Measurements from ENCODE around the gene PPM1N. TPM values are rescaled to one million over a fixed set of nuclear protein-coding genes. Genes with fewer than 3 reads are reported as not detected.

Gene PPM1N
- total RNA-seq, 1 donor, result 0.36 TPM

- Histone ChIP-seq H2AFZ (ENCODE audit: low read length) (no peak overlapping the region), H3K9me3 (ENCODE audit: low read depth, low read length) (no peaks in the 10 kb centered on the region)
These were observed 34.0 kb upstream of the PPM1N start for GRCh38 chr19:45464274-45464673.

GRCh38 chr19:45464852-45465441, 33.3 kb upstream of the PPM1N start:
- no peak overlapping the region for H3K4me3 ChIP-seq (ENCODE audit: insufficient read depth, low read length)
- H3K4me2 ChIP-seq (ENCODE audit: insufficient read depth, low read length), result no peak overlapping the region
- peaks cover 5% of the 10 kb centered on the region for H4K20me1 ChIP-seq (ENCODE audit: insufficient read depth, low read length)
- TF ChIP-seq CTCF (IDR thresholded peaks at IDR 0.05; ENCODE audit: extremely low read depth, low read depth, low read length), result no peak
- DNase-seq (ENCODE audit: insufficient read length, low spot score, missing footprints), result peak; percentile 55
- no peaks in the 10 kb centered on the region for H3K36me3 ChIP-seq (ENCODE audit: insufficient read depth, low read length)
- no peaks in the 10 kb centered on the region for H3K9me3 ChIP-seq (ENCODE audit: low read depth, low read length)
- no peaks in the 10 kb centered on the region for H3K27me3 ChIP-seq (ENCODE audit: insufficient read depth, low read length)
- H2AFZ ChIP-seq (ENCODE audit: low read length), result no peak overlapping the region
- no peak overlapping the region for H3K27ac ChIP-seq (ENCODE audit: low read depth, low read length)
- H3K4me1 ChIP-seq (ENCODE audit: insufficient read depth, low read length), result peaks cover 10% of the 10 kb centered on the region
- H3K79me2 ChIP-seq (ENCODE audit: insufficient read depth, low read length), result peaks cover 18% of the 10 kb centered on the region

More at GRCh38 chr19:45464274-45464673, 34.0 kb upstream of the PPM1N start:
- Histone ChIP-seq H3K79me2 (ENCODE audit: insufficient read depth, low read length) (peaks cover 12% of the 10 kb centered on the region), H4K20me1 (ENCODE audit: insufficient read depth, low read length) (peaks cover 5% of the 10 kb centered on the region), H3K27ac (ENCODE audit: low read depth, low read length) (no peak overlapping the region), H3K27me3 (ENCODE audit: insufficient read depth, low read length) (no peaks in the 10 kb centered on the region), H3K4me1 (ENCODE audit: insufficient read depth, low read length) (peaks cover 10% of the 10 kb centered on the region), H3K4me2 (ENCODE audit: insufficient read depth, low read length) (no peak overlapping the region), H3K36me3 (ENCODE audit: insufficient read depth, low read length) (no peaks in the 10 kb centered on the region), H3K4me3 (ENCODE audit: insufficient read depth, low read length) (no peak overlapping the region)
- no peak for TF ChIP-seq CTCF (IDR thresholded peaks at IDR 0.05; ENCODE audit: extremely low read depth, low read depth, low read length)
- no peak for DNase-seq (ENCODE audit: insufficient read length, low spot score, missing footprints)

GRCh38 chr19:45467115-45467455, 31.2 kb upstream of the PPM1N start:
- H3K36me3 ChIP-seq (ENCODE audit: insufficient read depth, low read length), result peaks cover 8% of the 10 kb centered on the region
- peak overlapping the region; percentile 100 for H3K4me2 ChIP-seq (ENCODE audit: insufficient read depth, low read length)
- H2AFZ ChIP-seq (ENCODE audit: low read length), result peak overlapping the region; percentile 89
- TF ChIP-seq CTCF (IDR thresholded peaks at IDR 0.05; ENCODE audit: extremely low read depth, low read depth, low read length), result no peak
- H3K27me3 ChIP-seq (ENCODE audit: insufficient read depth, low read length), result no peaks in the 10 kb centered on the region
- peaks cover 5% of the 10 kb centered on the region for H4K20me1 ChIP-seq (ENCODE audit: insufficient read depth, low read length)
- H3K79me2 ChIP-seq (ENCODE audit: insufficient read depth, low read length), result peaks cover 32% of the 10 kb centered on the region
- H3K9me3 ChIP-seq (ENCODE audit: low read depth, low read length), result no peaks in the 10 kb centered on the region
- peak; percentile 61 for DNase-seq (ENCODE audit: insufficient read length, low spot score, missing footprints)
- peak overlapping the region; percentile 97 for H3K27ac ChIP-seq (ENCODE audit: low read depth, low read length)
- peaks cover 18% of the 10 kb centered on the region for H3K4me1 ChIP-seq (ENCODE audit: insufficient read depth, low read length)
- H3K4me3 ChIP-seq (ENCODE audit: insufficient read depth, low read length), result peak overlapping the region; percentile 95

- no peaks in the 10 kb centered on the region for H3K9me3 ChIP-seq (ENCODE audit: low read depth, low read length)
- DNase-seq (ENCODE audit: insufficient read length, low spot score, missing footprints), result peak; percentile 99
- H2AFZ ChIP-seq (ENCODE audit: low read length), result peak within 1 kb of the TSS; percentile 89
- no peak for TF ChIP-seq CTCF (IDR thresholded peaks at IDR 0.05; ENCODE audit: extremely low read depth, low read depth, low read length)
- H3K4me3 ChIP-seq (ENCODE audit: insufficient read depth, low read length), result peak within 1 kb of the TSS; percentile 95
- peak within 1 kb of the TSS; percentile 97 for H3K27ac ChIP-seq (ENCODE audit: low read depth, low read length)
- peaks cover 5% of the 10 kb centered on the region for H4K20me1 ChIP-seq (ENCODE audit: insufficient read depth, low read length)
- H3K4me1 ChIP-seq (ENCODE audit: insufficient read depth, low read length), result peaks cover 21% of the 10 kb centered on the region
- peaks cover 8% of the 10 kb centered on the region for H3K36me3 ChIP-seq (ENCODE audit: insufficient read depth, low read length)
- H3K4me2 ChIP-seq (ENCODE audit: insufficient read depth, low read length), result peak within 1 kb of the TSS; percentile 100
- peaks cover 32% of the 10 kb centered on the region for H3K79me2 ChIP-seq (ENCODE audit: insufficient read depth, low read length)
- no peaks in the 10 kb centered on the region for H3K27me3 ChIP-seq (ENCODE audit: insufficient read depth, low read length)
These were observed 30.6 kb upstream of the PPM1N start, which contains the start of gene FOSB for GRCh38 chr19:45467456-45468158. FOSB (plus strand) TSS chr19:45467996; CDS start chr19:45468587, 591 bp downstream.
